HG02973 (cell line): ENCODE results near the gene TAF8.
A peak's percentile ranks its signal among the peaks of the same experiment; 100 is the strongest.
"Not testable (repeated sequence)": the region's sequence is repeated elsewhere in the genome, so short reads cannot be mapped to it uniquely, and the experiment has no call there.

Experiments used
- ATAC-seq: cut with Tn5 transposase; IDR thresholded peaks from one replicate; pipeline ENCODE4 v1.9.1; 2021; ENCODE audit warnings: moderate library complexity; ENCODE audit not compliant: unreplicated experiment

TAF8 gene

GRCh38 chr6:42050297-42051267, at the start of gene TAF8:
Gene TAF8 (plus strand): TSS chr6:42050524. CDS start chr6:42050542, 18 bp downstream.
- peak; percentile 66 for ATAC-seq

- no peak for ATAC-seq
These were observed 48.8 kb upstream of the TAF8 start for GRCh38 chr6:42001506-42001905.

- ATAC-seq, result not testable (repeated sequence)
These were observed 46.7 kb upstream of the TAF8 start for GRCh38 chr6:42003658-42004057.

DNA sequence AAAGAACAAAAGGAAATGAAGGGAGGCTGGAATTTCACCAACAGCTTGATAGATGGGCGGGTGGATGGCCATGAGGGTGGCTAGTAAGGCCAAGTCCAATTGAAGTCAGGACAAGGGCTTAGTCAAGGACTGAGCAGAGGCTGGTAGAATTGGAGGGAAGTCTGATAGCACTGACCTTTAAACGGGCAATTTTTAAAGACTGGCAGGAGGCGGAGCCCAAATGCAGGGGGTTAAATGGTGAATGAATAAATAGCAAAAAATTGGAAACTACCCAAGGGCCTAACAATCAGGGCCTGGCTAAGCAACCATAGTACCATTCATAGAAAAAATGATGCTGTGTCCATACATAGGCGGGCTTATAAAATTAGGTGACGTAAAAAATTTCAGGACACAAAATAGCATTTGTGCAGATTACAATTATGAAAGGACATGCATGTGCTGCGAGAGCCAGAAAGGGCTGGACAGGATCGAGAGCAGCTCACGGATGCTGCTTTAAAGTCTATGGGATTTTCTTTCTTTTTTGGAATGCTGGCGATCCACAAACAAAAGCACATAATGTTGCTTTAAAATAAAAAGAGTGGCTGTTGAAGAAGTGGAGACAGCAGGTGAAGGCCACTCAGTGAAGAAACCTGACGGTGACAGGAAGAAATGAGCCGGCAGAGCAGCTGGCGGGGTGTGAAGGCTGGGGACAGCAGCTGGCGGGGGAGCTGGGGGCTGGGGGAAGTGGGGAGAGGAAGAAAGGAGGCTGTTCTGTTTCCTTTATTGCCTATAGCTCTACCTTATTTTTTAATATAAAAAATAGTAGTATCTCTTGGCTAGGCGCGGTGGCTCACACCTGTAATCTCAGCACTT, 42.8 kb upstream of the TAF8 start:
- no peak for ATAC-seq

DNA sequence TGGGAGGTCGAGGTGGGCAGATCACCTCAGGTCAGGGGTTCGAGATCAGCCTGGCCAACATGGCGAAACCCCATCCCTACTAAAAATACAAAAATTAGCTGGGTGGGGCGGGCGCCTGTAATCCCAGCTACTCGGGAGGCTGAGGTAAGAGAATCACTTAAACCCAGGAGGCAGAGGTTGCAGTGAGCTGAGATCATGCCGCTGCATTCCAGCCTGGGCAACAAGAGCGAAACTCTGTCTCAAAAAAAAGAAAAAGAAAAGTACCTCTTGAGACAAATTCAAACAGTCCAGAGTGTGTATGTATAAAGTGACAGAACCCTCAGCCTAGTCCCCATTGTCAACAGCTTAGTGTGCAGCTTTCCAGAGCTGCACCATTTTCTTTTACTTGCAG, 42.2 kb upstream of the TAF8 start:
- ATAC-seq, result not testable (repeated sequence)

DNA sequence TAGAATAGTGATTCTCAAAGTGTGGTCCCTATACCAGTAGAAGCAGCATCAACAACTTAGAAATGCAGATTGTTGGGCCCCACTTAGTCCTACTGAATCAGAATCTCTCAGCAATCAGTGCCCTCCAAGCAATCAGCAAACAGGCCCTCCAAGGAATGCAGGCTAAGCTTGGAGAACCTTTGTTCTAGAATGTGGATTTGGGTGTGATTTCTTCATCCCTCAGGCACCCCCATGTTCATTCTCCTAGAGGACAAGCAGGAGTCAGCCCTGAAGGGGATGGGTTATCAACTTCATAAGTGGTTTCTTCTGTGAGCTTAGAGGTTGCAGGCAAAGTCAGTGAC, 40.5 kb upstream of the TAF8 start:
- no peak for ATAC-seq

- no peak for ATAC-seq
These were observed 40.0 kb upstream of the TAF8 start for GRCh38 chr6:42010185-42010891.

DNA sequence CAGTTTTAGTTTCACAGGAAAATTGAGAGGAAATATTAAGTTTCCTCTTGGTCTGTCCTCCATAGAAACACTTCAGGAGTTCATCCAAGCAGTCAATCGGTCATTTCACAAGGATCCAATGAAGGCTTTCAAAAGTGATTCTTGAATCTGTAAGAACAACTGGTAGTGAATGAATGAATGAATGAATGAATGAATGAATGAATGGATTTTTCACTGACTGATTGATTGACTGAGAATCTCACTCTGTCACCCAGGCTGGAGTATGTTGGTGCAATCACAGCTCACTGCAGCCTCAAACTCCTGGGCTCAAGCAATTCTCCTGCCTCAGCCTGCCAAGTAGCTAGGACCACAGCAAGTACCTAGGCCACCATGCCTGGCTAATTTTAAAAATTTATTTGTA, 39.4 kb upstream of the TAF8 start:
- no peak for ATAC-seq

- no peak for ATAC-seq
These were observed 37.7 kb upstream of the TAF8 start for GRCh38 chr6:42012501-42013133.

GRCh38 chr6:42013134-42013516, 37.2 kb upstream of the TAF8 start:
- no peak for ATAC-seq

- ATAC-seq, result no peak
These were observed 33.2 kb upstream of the TAF8 start for GRCh38 chr6:42017021-42017643.

DNA sequence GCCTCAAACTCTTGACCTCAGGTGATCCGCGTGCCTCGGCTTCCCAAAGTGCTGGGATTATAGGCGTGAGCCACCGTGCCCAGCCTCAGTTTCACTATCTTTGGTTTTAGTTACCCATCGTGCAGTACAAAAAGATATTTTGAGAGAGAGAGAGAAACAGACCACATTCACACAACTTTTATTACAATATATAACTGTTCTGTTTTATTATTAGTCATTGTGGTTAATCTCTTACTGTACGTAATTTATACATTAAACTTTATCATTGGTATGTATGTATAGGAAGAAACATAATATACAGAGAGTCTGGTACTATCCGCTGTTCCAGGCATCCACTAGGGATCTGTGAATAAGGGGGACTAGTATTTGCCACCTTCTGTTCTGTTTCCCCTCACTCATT, 29.4 kb upstream of the TAF8 start:
- ATAC-seq, result no peak

DNA sequence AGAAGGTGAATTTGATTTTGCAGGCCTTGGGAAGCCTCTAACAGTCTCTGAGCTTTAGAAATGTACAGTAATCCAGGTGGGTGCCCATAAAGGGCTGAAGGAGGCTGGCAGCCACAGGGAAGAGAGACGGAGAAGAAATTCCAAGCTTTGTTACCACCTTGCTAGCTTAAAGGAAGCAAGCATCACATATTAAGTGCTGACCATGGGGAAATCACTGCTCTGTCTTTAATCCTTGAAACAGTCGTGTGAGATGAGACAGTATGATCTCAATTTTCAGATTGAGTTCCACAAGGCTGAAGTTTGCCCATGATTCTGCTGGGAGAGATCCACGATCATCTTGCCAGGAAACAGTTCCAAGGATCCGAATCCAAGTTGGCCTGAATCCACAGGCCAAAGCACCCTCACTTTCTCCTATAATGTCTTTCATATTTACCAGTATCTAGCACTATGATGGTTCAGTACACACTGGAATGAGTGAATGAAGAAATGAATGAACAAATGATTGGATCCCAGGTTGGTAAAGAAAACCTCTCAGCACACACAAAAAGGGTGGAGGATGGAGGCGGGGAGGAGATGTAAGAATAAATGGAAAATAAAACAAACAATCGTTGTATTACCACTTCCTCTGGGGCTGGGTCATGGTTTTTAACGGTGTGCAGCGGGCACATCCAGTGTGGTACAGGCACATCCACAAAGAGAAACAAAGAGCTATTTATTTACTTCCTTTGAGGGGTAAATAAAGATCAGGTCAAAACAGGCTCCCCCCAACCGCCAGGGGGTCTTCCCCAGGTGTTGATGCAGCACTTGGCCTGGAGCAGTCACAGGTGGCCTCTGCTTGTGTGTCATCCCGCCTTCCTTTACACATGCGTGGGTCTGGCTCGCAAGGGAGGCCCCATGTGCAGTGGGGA, 28.2 kb upstream of the TAF8 start:
- ATAC-seq, result no peak

GRCh38 chr6:42022755-42023384, 27.5 kb upstream of the TAF8 start:
- ATAC-seq, result no peak

DNA sequence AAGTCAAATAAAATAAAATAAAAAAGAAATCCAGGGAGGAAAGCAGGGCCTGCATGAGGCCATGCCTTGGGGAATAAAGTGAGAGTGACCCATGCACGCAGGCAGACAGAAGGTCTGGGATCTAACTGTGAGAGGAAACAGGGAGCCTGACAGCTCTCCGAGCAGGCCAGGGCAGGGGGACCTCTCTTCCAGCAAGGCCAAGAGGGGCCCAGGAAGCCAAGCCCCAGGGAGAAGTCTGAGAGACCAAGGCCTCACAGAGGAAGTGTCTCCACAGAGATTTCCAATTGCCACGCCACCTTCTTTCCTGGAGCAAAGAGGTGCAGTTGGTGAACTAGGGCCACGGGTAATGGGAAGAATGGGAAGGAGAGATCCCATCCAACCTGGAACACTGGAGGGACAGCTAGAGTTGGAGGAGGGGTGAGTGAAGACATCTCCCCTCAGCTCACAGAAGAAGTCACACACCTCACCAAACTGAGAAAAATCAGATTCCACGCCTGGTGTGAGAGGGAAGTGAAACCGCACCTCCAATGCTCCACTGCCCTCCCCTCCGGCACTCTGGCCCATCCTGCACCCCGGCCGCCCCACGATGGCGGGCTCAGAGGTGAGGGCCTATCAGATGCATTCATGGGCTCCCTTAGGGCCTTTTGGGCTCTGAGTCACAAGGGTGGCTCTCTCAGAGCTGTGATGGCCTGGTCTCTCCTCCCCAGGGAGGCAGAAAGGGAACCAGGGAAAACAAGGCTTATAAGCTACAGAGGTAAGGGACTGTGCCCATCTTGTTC, 25.1 kb upstream of the TAF8 start:
- ATAC-seq, result peak; percentile 52

- ATAC-seq, result peak; percentile 16
These were observed 24.5 kb upstream of the TAF8 start for GRCh38 chr6:42025845-42026243.

- ATAC-seq, result no peak
These were observed 23.8 kb upstream of the TAF8 start for GRCh38 chr6:42026540-42026939.
